ENCODE results near the gene ABCC9. TPM values are rescaled to one million over a fixed set of nuclear protein-coding genes. Genes with fewer than 3 reads are reported as not detected.

ABCC9 gene
- 45.6 TPM for total RNA-seq

DNA sequence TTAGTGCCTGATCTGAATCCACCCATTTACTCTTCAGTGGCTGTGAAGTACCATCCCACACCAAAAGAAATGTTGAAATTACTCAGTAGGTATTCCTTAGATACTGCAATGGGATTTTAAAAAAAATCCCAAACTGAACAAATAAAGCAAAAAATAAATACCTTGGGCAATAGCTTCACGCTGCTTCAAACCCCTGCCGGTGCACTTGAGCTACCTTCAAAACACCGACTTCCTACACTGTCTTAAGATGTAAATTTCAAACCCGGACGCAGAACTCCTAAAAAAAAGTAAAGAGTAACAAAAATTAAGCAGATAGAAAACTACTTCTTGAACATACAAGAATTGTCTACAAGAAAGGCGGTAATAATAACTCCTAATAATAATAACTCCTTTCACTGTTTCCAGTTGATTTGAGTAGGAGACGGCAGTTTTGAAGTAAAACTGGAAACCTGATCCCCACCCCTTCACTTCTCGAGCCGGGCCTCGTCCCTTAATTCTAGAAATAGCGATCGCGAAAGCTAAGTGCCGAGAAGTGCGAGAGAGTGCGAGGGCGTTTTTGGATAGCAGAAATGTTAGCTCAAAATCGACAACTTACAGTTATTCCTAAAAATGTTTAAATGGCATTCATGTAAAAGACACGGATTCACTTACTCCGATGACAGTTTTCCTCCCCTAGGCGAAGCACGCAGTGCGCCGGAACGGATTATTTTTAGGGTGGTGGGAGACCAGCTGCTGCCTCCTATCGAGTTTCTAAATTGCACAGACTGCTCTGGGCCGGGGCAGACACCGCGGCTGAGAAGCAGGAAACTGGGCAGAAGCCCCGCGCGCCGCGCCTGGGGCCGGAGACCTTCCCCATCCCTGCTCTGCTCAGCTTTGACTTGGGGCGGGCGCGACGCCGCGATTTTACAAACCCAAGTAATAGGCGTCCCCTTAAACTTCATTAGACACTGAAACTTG lies at the start of gene ABCC9:
Gene ABCC9 (minus strand): TSS at position 878 of the 957 bp plus-strand sequence. CDS start 4,752 bp downstream, outside the sequence.
- peak; percentile 90 for ATAC-seq
- intact Hi-C loops (cut with DNase I): no loop called here

DNA sequence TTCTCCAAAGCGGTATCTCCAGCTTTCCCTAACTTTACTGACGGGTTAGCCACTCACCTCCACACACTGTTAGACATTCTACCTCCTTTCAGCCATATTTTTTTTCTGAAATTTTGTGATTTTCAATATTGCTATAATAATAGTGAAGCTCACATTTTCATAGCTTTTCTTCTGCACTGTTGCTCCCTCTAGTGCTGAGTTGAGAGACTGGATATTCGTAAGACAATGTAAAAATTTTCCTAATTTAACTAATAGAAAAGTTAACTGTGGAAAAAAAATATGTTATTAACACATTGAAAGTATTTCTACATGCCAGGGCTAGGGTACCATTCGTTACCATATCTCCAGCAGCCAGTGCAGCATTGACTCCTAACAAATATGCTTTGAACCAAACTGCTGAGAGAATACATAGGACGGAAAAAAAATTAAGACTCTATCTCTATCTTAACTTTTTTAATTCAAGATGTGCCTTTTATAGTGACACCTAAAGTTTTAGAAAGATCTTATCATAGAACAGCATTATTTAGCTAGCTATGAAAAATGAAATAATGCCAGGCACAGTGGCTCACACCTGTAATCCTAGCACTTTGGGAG lies 48.7 kb upstream of the ABCC9 start:
- ATAC-seq: peak; percentile 61
- intact Hi-C loops (cut with DNase I): no loop called here
- DNase-seq (ENCODE audit: low spot score): no peak

More for the DNA sequence above, at the start of gene ABCC9:
- DNase-seq (ENCODE audit: low spot score): peak; percentile 70

DNA sequence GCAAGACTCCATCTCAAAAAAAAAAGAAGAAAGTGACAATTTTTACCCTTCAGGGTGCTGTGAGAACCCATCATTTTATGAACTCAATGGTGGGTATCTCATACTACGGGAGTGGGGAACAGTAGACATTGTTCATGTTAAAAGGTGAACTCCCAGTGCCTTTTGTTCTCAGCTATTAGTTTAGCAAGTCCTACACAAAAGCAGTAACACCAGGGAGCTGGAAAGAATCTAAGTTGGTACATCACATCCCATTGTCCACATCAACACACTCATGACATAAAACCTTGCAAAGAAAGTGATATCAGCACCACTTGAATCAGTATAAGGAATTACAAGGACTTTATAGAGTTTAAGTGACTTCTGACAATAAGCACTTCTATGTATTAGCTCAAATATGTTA lies 47.4 kb upstream of the ABCC9 start:
- DNase-seq (ENCODE audit: low spot score) (no peak), ATAC-seq (no peak)
- intact Hi-C loops (cut with DNase I): no loop called here

DNA sequence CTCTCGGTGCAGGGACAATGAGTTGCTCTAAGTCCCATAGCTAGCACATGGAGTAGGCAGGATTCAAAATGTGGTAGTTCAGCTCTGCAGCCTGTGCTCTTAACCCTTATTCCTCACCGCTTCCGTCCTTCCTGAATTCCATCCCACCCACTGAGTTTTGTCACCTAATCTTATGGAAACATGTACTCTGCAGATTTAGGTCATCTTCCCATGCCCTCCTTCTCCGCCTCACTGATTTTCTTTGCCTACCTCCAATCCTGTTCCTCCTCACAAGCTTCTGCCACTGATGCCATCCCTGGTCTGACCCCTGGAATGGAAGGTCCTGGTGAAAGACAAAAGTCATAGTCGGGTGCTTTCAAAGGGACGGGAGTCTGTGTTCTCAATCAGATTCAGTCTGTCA lies 46.5 kb upstream of the ABCC9 start:
- DNase-seq (ENCODE audit: low spot score) (no peak), ATAC-seq (no peak)
- intact Hi-C loops (cut with DNase I): no loop called here

DNA sequence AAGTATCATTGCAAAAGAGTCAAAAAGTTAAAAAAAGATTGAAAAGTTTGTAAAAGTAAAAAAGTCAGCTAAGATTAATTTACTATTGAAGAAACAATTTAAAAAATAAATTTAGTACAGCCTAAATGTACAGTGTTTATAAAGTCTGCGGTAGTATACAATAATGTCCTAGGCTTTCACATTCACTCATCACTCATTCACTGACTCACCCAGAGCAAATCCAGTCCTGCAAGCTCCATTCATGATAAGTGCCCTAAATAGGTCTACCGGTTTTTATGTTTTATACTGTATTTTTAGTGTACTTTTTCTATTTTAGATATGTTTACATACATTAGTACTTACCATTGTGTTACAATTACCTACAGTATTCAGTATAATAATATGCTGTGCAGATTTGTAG lies 43.9 kb upstream of the ABCC9 start:
- DNase-seq (ENCODE audit: low spot score) (no peak), ATAC-seq (no peak)
- intact Hi-C loops (cut with DNase I): no loop called here

DNA sequence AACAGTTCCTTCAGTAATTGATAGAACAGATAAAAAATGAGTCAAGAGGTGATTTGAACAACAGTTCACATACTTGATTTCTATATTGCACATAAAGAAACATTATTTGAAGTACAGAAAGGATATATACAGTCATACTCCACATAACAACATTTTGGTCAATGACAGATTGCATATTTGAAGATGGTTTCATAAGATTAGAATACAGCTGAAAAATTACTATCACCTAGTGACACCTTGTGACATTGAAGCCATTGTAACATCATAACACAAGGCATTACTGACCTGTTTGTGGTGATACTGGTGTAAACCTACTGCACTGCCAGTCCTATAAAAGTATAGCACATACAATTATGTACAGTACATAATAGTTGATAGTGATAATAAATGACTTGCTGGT lies 43.1 kb upstream of the ABCC9 start:
- intact Hi-C loops (cut with DNase I): no loop called here
- ATAC-seq (no peak), DNase-seq (ENCODE audit: low spot score) (no peak)

DNA sequence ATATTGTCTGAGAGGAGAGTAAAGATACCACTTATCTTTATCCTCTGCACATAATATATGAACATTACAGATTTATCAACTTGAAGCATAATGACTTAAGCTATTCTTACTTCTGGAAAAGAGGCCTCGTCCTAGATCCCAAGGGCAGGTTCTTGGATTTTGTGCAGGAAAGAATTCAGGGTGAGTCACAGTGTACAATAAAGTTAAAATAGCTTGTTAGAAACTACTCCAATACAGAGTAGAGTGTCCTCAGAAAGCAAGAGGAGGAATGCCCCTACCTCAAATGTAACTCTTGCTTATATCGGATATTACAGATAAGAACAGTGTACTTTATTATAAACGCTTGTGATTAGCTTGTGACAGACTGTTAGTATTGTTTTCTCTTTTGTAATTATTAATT lies 41.9 kb upstream of the ABCC9 start:
- intact Hi-C loops (cut with DNase I): no loop called here
- no peak for ATAC-seq

DNA sequence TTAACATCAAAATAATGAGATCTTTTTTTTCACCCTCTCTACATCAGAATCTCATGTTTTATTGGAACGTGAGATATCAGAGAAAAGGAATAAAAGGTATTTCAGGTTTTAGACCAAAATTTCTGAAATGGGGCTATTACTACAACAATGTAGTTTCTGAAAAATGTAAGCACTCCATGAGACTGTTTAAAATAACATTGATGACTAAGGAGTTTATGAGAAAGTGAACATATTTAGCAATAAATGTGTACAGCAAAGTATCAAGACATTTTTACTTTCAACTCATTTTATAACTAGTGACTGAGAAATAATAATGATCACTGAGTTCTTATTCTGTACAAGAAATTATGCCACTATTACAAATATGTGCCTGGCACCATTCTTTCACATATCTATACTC lies 39.3 kb upstream of the ABCC9 start:
- intact Hi-C loops (cut with DNase I): no loop called here
- no peak for ATAC-seq
- DNase-seq (ENCODE audit: low spot score): no peak

More for the DNA sequence above, 41.9 kb upstream of the ABCC9 start:
- no peak for DNase-seq (ENCODE audit: low spot score)

DNA sequence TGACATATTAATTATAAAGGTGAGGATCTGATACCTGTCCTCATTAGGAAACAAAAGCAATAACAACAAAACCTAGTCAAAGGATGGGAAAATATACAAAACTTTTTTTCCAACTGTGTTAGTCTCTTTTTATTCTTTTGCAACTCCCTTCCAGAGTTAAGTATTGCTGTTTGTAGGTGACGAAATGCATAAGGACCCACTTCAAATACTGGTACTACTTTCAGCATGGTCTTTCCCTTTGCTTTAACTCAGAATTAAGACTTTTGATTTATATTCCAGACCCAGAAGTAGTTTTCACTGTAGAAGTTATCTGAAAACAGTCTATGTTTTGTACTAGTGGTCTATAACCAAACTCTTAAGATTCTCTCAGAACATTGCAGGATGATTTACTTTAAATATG lies 34.1 kb upstream of the ABCC9 start:
- DNase-seq (ENCODE audit: low spot score) (no peak), ATAC-seq (no peak)
- intact Hi-C loops (cut with DNase I): no loop called here

DNA sequence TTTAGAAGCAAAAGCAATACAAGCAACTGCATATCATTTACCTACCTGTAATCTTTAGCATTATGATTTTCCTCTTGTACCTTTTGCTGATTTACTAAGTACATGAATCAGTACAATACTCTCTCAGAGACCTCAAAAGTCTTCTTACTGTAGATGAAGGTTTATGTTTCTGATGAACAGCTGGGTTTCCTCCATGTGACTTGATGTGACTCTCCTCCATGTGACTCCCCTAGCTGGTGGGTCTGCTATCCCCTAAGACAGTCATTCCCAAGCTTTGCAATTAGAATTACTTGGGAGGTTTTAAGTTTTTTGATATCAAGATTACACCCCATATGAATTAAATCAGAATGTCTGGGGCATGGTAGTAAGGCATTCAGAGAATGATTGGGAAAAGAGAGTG lies 32.0 kb upstream of the ABCC9 start:
- intact Hi-C loops (cut with DNase I): no loop called here
- no peak for DNase-seq (ENCODE audit: low spot score)

DNA sequence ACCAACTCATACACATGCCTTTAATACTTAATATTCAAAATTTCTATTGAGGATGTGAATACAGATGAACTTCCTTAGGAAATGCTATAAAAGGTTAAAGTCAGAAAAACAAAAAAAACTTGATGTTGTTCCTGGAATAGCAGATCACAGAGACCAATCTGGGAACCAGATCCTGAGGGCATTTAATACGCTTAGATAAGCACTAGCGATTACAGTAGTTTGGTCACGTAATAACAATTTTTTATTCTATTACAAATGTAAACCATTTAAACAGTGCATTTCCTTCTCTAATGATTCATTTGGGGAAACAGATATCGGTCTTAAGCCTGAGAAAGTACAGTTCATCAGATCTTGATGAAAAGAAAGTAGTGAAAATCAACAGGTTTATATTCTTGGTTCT lies 30.8 kb upstream of the ABCC9 start:
- DNase-seq (ENCODE audit: low spot score) (no peak), ATAC-seq (no peak)
- intact Hi-C loops (cut with DNase I): no loop called here

More for the DNA sequence above, 32.0 kb upstream of the ABCC9 start:
- no peak for ATAC-seq

DNA sequence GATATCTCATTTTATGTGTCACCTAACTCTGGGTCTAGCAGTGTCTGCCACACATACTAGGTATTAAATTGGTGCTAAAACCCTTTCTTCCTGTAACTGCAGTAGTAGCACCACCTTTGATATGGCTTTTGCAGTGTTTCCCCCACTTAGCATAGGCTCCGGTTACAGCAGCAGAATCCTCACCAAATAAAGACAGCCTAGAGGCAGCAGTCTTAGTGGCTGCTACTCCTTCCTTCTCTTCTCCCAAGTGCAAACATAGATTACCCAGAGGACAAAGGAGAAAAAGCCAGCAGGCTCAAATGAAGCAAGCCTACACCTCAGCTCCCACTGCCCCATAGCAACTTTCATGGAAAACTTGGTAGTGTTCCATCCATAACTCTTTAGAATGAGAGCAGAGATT lies 30.1 kb upstream of the ABCC9 start:
- ATAC-seq (no peak), DNase-seq (ENCODE audit: low spot score) (no peak)
- intact Hi-C loops (cut with DNase I): no loop called here

DNA sequence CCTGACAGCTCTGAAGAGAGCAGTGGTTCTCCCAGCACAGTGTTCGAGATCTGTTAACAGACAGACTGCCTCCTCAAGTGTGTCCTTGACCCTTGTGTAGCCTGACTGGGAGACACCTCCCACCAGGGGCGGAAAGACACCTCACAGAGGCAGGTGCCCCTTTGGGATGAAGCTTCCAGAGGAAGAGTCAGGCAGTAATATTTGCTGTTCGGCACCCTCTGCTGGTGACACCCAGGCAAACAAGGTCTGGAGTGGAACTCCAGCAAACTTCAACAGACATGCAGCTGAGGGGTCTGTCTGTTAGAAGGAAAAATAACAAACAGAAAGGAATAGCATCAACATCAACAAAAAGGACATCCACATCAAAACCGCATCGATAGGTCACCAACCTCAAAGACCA lies 21.6 kb upstream of the ABCC9 start:
- ATAC-seq (no peak), DNase-seq (ENCODE audit: low spot score) (no peak)
- intact Hi-C loops (cut with DNase I): no loop called here

DNA sequence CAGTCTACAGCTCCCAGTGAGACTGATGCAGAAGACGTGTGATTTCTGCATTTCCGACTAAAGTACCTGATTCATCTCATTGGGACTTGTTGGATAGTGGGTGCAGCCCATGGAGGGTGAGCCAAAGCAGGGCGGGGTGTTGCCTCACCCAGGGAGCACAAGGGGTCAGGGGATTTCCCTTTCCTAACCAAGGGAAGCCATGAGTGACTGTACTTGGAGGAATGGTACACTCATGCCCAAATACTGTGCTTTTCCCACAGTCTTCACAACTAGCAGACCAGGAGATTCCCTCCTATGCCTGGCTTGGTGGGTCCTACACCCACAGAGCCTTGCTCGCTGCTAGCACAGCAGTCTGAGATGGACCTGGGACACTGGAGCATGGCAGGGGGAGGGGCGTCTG lies 21.0 kb upstream of the ABCC9 start:
- ATAC-seq: no peak
- intact Hi-C loops (cut with DNase I): no loop called here

DNA sequence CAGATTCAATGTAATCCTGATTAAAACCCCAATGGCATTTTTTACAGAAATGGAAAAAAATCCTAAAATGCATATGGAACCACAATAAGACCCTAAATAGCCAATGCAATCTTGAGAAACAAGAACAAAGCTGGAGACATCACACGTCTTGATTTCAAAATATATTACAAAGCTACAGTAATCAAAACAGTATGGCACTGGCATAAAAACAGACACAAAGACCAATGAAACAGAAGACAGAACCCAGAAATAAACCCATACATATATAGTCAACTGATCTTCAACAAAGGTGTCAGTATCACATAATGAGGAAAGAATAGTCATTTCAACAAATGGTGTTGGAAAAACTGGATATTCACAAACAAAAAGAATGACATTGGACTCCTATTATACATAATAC lies 9.4 kb upstream of the ABCC9 start:
- ATAC-seq: no peak
- intact Hi-C loops (cut with DNase I): no loop called here

More for the DNA sequence above, 21.0 kb upstream of the ABCC9 start:
- no peak for DNase-seq (ENCODE audit: low spot score)

DNA sequence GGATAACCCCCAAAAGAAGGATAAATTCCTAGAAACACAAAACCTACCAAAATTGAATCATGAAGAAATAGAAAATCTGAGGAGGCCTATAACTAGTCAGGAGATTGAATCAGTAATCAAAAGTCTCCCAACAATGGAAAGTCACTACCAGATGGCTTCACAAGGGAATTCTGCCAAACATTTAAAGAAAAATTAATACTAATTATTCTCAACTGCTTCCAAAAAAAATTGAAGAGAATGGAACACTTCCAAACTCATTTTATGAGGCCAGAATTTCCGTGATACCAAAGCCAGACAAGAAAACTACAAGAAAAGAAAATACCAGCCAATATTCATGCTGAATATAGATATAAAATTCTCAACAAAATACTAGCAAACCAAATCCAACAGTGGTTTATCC lies 7.8 kb upstream of the ABCC9 start:
- no peak for ATAC-seq
- no peak for DNase-seq (ENCODE audit: low spot score)
- intact Hi-C loops (cut with DNase I): no loop called here

More for the DNA sequence above, 9.4 kb upstream of the ABCC9 start:
- no peak for DNase-seq (ENCODE audit: low spot score)

DNA sequence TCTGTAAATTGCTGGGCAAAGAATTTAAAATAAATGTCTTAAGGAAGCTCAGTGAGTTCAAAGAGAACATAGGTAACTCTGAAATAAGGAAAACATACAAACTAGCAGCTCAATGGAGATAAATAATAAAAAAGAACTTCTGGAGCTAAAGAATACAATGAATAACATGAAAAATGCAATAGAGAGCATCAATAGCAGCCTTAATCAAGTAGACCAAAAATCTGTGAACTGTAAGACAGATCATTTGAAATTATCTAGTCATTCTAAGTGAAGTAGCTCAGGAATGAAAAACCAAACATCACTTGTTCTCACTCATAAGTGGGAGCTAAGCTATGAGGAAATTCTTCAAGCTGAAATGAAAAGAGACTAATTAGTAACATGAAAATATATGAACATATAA lies 5.8 kb upstream of the ABCC9 start:
- intact Hi-C loops (cut with DNase I): no loop called here
- ATAC-seq (no peak), DNase-seq (ENCODE audit: low spot score) (no peak)

DNA sequence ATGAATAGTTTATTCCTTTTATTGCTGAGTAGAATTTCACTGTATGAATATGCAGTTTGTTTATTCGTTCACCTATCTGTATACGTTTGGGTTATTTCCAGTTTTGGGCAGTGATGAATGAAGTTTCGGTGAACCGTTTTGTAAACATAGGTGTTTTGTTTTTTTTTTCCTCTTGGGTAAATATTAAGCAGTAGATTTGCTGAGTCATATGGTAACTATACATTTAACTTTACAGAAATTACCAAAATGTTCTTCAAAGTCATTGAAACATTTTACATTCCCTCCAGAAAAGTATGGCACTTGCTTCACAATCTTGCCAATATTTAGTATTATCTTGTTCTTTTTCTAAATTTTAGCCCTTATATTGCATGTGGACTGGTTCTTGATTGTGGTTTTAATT lies 3.8 kb upstream of the ABCC9 start:
- intact Hi-C loops (cut with DNase I): no loop called here
- no peak for DNase-seq (ENCODE audit: low spot score)
- no peak for ATAC-seq

DNA sequence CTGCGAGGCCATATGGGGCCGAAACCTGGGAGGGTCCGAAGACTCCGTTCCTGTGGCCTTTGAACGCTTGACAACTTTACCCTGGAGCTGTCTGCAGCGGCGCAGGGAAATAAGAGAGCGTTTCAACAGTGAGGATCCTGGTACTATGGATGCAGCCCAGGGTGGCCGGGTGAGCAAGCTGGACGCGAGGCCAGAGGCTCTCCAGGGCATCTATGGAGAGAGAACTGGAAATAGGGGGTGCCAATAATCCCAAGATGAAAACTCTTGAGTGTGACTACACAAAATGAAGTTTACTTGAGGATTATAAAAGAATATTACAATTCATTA lies 1.1 kb upstream of the ABCC9 start:
- ATAC-seq (peak; percentile 38), DNase-seq (ENCODE audit: low spot score) (no peak)
- intact Hi-C loops (cut with DNase I): no loop called here

DNA sequence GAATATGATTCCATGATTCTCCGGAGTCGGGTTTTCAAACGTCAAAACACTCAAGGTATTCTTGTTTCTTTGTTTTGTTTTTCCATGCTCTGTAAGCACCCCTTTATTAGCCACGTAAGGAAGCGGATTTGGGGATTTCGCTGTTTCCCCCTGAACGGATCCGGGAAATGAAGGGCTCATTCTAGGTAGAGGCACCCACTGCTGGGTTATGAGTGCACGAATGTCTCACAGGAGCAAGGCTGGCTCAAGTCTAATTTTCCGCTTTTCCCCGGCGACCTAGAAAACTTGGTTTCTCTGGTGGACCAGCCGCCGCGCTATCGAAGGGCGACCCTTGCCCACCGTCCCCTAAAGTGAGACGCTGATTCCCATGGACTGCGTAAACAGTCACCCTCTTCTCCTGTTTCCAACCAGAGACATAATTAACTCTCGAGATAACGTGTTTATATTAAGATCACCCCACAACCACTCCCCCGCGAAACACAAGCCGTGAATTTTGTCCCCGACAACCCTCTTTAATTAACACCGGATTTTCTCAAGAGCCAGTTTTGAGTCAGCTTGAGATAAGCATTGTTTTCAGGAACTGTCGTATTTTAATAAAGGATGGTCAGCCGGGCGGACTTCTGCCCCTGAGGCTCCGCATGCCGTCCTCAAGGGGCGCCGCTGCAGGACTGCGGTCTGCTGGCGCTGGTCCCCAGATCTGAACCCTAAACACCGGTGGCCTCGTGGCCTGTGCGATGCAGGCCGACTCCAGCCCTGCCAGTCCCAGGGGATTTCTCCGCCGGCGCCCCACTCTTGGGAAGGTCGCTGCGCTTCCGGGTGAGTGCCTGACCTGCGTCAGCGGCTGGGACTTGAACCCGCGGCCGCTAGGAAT lies 515 bp upstream of the ABCC9 start:
- peak; percentile 61 for DNase-seq (ENCODE audit: low spot score)
- ATAC-seq: peak; percentile 83
- intact Hi-C loops (cut with DNase I): no loop called here

All from sciatic nerve (tissue), 2 donors.